ENCODE results near the gene THSD7B.

The THSD7B gene

DNA sequence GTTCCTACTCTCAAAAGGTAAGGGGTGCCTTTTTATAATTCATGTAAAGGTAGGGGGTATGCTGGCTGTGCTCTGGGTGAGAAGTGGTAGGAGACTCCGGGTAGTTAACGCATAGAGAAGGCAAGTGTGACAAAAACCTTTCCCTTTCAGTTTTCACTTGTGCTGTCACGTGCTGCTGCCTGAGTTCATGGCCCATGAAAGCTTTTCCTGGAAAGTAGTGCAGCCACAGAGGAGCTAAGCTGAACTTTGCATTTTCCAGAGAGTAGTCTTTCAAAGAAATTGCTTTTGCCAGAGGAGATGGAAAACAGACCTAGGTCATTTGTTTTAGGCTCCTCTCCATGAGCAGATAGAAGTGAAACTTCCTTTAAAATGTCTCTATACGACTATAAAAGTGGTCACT lies 44.7 kb downstream of the THSD7B start:
- no peaks in the 10 kb centered on the region for H3K36me3 ChIP-seq (ENCODE audit: control insufficient read depth in 2 of 2, insufficient read depth in 2 of 2, low read length in 2 of 2)
- no peak overlapping the region for H3K9ac ChIP-seq (ENCODE audit: low read depth in 1 of 2, low read length in 2 of 2)
- H3K4me3 ChIP-seq (ENCODE audit: low read length in 2 of 2): no peak overlapping the region
- H3K4me1 ChIP-seq (ENCODE audit: control insufficient read depth in 2 of 2, insufficient read depth in 2 of 2, low read length in 2 of 2): no peaks in the 10 kb centered on the region
- no peak overlapping the region for H3K27ac ChIP-seq (ENCODE audit: low read depth in 2 of 2, low read length in 2 of 2)
- no peaks in the 10 kb centered on the region for H3K9me3 ChIP-seq (ENCODE audit: control insufficient read depth in 2 of 2, low read length in 2 of 2)
- H3K27me3 ChIP-seq (ENCODE audit: control insufficient read depth in 2 of 2, insufficient read depth in 2 of 2, low read length in 2 of 2): no peaks in the 10 kb centered on the region

DNA sequence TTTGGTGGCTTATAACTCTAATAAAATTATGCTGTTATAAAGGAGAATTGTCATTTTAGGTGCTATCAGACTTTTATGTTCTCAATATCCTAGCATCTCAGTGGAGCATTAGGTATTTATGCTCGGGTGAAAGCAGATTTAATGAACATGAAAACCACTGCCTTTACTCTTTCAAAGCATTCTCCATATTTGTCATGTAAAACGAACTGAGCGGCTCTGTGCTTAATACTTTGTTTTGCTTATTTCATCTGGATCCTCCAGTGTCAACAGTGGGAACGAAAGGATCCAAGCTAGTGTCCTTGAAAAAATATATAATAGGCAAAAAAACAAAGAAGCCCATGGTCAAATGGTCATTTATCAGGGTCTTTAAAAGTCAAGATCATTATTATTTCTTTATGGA lies 53.5 kb downstream of the THSD7B start:
- H3K4me1 ChIP-seq (ENCODE audit: control insufficient read depth in 2 of 2, insufficient read depth in 2 of 2, low read length in 2 of 2): no peaks in the 10 kb centered on the region
- no peak overlapping the region for H3K4me3 ChIP-seq (ENCODE audit: low read length in 2 of 2)
- no peak overlapping the region for H3K9ac ChIP-seq (ENCODE audit: low read depth in 1 of 2, low read length in 2 of 2)
- H3K9me3 ChIP-seq (ENCODE audit: control insufficient read depth in 2 of 2, low read length in 2 of 2): no peaks in the 10 kb centered on the region
- no peaks in the 10 kb centered on the region for H3K36me3 ChIP-seq (ENCODE audit: control insufficient read depth in 2 of 2, insufficient read depth in 2 of 2, low read length in 2 of 2)
- no peak overlapping the region for H3K27ac ChIP-seq (ENCODE audit: low read depth in 2 of 2, low read length in 2 of 2)
- no peaks in the 10 kb centered on the region for H3K27me3 ChIP-seq (ENCODE audit: control insufficient read depth in 2 of 2, insufficient read depth in 2 of 2, low read length in 2 of 2)

DNA sequence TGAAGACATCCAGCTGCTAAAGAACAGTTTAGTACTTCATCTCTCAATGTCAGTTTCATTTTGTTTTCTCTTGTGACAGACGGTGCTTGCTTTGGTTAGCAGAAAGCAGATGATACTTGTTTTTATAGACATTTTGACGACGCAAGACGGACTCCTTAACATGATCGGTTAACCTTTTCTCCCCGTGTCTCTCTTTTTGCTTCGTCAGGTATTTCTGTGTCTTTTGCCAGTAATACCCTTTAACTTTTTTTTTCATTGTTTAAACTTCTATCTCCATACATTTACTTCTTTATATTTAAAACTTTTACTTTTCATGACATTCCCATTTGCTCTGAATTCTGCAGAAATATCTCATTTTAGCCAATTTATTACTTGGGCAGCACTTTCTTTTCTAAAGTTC lies 57.9 kb downstream of the THSD7B start:
- H3K9me3 ChIP-seq (ENCODE audit: control insufficient read depth in 2 of 2, low read length in 2 of 2): no peaks in the 10 kb centered on the region
- H3K36me3 ChIP-seq (ENCODE audit: control insufficient read depth in 2 of 2, insufficient read depth in 2 of 2, low read length in 2 of 2): no peaks in the 10 kb centered on the region
- no peak overlapping the region for H3K9ac ChIP-seq (ENCODE audit: low read depth in 1 of 2, low read length in 2 of 2)
- no peaks in the 10 kb centered on the region for H3K4me1 ChIP-seq (ENCODE audit: control insufficient read depth in 2 of 2, insufficient read depth in 2 of 2, low read length in 2 of 2)
- H3K27ac ChIP-seq (ENCODE audit: low read depth in 2 of 2, low read length in 2 of 2): no peak overlapping the region
- no peak overlapping the region for H3K4me3 ChIP-seq (ENCODE audit: low read length in 2 of 2)
- no peaks in the 10 kb centered on the region for H3K27me3 ChIP-seq (ENCODE audit: control insufficient read depth in 2 of 2, insufficient read depth in 2 of 2, low read length in 2 of 2)

DNA sequence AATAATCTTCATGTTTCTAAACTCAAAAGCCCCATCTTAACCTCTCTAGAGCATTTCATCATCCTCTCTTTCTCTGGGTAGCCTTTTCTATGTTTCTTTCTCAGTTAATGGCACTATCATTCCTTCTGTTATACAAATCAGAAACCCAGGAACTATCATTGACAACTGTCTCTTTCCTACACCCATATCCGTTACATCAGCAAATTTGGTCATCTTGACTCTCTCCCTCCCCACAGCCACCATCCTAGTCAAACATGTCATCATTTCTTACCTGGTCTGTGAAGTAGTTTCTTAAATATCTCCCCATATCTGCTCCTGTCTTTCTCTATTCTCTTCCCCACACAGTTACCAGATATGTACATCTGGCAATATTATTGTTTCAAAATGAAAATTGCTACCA lies 62.8 kb downstream of the THSD7B start:
- no peaks in the 10 kb centered on the region for H3K27me3 ChIP-seq (ENCODE audit: control insufficient read depth in 2 of 2, insufficient read depth in 2 of 2, low read length in 2 of 2)
- no peaks in the 10 kb centered on the region for H3K36me3 ChIP-seq (ENCODE audit: control insufficient read depth in 2 of 2, insufficient read depth in 2 of 2, low read length in 2 of 2)
- H3K27ac ChIP-seq (ENCODE audit: low read depth in 2 of 2, low read length in 2 of 2): no peak overlapping the region
- H3K4me3 ChIP-seq (ENCODE audit: low read length in 2 of 2): no peak overlapping the region
- no peaks in the 10 kb centered on the region for H3K9me3 ChIP-seq (ENCODE audit: control insufficient read depth in 2 of 2, low read length in 2 of 2)
- no peak overlapping the region for H3K9ac ChIP-seq (ENCODE audit: low read depth in 1 of 2, low read length in 2 of 2)
- no peaks in the 10 kb centered on the region for H3K4me1 ChIP-seq (ENCODE audit: control insufficient read depth in 2 of 2, insufficient read depth in 2 of 2, low read length in 2 of 2)

DNA sequence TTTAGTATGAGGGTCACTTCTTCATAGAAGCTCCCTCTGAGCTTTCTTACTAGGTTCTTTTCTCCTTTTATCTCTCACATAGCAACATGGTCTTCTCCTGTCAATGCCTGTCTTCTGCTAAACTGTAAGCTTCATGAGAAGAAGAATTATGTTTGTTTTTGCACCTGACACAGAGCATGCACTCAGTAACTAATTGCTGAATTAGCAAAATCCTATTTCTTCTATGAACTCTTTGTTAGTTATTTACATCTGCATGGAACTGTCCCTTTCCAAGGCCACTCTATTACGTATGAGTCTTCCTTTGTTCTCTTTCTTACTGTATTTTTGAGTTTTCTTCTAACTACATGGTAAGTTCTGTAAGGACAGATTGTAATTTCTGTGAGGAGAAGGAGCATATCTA lies 63.4 kb downstream of the THSD7B start:
- no peaks in the 10 kb centered on the region for H3K4me1 ChIP-seq (ENCODE audit: control insufficient read depth in 2 of 2, insufficient read depth in 2 of 2, low read length in 2 of 2)
- no peaks in the 10 kb centered on the region for H3K36me3 ChIP-seq (ENCODE audit: control insufficient read depth in 2 of 2, insufficient read depth in 2 of 2, low read length in 2 of 2)
- no peak overlapping the region for H3K9ac ChIP-seq (ENCODE audit: low read depth in 1 of 2, low read length in 2 of 2)
- H3K27me3 ChIP-seq (ENCODE audit: control insufficient read depth in 2 of 2, insufficient read depth in 2 of 2, low read length in 2 of 2): no peaks in the 10 kb centered on the region
- no peaks in the 10 kb centered on the region for H3K9me3 ChIP-seq (ENCODE audit: control insufficient read depth in 2 of 2, low read length in 2 of 2)
- H3K4me3 ChIP-seq (ENCODE audit: low read length in 2 of 2): no peak overlapping the region
- no peak overlapping the region for H3K27ac ChIP-seq (ENCODE audit: low read depth in 2 of 2, low read length in 2 of 2)

DNA sequence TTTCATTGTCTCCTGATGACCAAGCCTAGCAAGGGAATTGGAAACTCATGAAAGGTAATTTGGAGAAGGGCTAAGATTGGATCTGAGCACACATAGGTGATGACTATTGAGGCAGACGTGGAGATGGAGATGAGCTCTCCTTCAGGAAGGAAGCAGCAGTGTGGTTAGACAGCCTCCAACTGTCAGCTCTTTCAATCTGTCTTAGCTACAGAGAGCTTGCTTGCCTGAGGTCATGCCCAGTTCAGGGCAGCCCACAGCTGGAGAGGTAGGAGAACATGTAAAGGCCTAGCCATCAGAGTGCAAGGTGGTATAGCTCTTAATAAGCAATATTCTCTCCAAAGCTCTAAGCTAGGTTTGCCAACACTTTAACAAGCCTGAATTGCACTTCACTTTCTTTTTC lies 79.2 kb downstream of the THSD7B start:
- Histone ChIP-seq H3K36me3 (ENCODE audit: control insufficient read depth in 2 of 2, insufficient read depth in 2 of 2, low read length in 2 of 2) (no peaks in the 10 kb centered on the region), H3K27me3 (ENCODE audit: control insufficient read depth in 2 of 2, insufficient read depth in 2 of 2, low read length in 2 of 2) (no peaks in the 10 kb centered on the region), H3K4me1 (ENCODE audit: control insufficient read depth in 2 of 2, insufficient read depth in 2 of 2, low read length in 2 of 2) (no peaks in the 10 kb centered on the region), H3K27ac (ENCODE audit: low read depth in 2 of 2, low read length in 2 of 2) (no peak overlapping the region), H3K9me3 (ENCODE audit: control insufficient read depth in 2 of 2, low read length in 2 of 2) (no peaks in the 10 kb centered on the region), H3K4me3 (ENCODE audit: low read length in 2 of 2) (no peak overlapping the region), H3K9ac (ENCODE audit: low read depth in 1 of 2, low read length in 2 of 2) (no peak overlapping the region)

DNA sequence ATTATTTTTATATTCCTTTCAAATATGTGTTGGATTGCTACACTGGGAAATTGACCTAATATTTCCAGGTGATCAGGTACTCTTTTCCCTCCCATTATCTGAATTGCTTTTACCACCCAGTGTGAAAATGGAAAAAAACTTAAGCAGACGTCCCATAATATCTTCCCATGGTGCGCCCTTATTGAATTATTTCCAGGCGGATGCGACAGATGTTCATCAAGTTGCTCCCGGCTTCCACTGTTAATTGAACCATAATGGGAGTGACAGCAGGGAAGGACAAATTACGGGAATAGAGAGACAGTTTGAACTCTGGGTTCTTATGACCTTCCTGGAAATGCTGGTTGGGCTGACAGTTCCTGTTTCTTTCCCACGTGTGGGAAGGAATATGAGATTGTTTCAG lies 93.3 kb downstream of the THSD7B start:
- Histone ChIP-seq H3K4me1 (ENCODE audit: control insufficient read depth in 2 of 2, insufficient read depth in 2 of 2, low read length in 2 of 2) (no peaks in the 10 kb centered on the region), H3K9ac (ENCODE audit: low read depth in 1 of 2, low read length in 2 of 2) (no peak overlapping the region), H3K27ac (ENCODE audit: low read depth in 2 of 2, low read length in 2 of 2) (no peak overlapping the region), H3K4me3 (ENCODE audit: low read length in 2 of 2) (no peak overlapping the region), H3K9me3 (ENCODE audit: control insufficient read depth in 2 of 2, low read length in 2 of 2) (no peaks in the 10 kb centered on the region), H3K27me3 (ENCODE audit: control insufficient read depth in 2 of 2, insufficient read depth in 2 of 2, low read length in 2 of 2) (no peaks in the 10 kb centered on the region), H3K36me3 (ENCODE audit: control insufficient read depth in 2 of 2, insufficient read depth in 2 of 2, low read length in 2 of 2) (no peaks in the 10 kb centered on the region)

DNA sequence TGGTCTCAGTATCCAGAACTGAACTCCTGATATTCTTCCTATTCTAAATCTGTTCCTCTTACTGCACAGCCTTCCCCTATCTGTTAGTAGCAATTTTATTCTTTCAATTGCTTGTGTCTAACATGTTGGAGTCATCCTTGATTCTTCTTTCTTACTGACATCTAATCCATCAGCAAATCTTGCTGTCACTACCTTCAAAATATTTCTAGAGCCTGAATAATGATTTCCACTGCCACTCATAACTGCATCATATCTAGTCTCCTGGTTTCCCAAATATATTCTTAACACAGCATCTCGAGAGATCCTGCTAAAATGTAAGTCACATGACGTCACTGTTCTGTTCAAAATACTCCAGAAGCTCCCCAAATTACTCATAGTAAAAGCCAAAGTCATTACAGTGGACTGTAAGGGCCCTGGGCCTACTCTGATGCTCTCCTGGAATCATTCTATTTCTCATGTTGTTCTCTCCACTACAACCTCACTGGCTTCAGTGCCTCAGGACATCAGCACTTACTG lies 95.2 kb downstream of the THSD7B start:
- Histone ChIP-seq H3K9me3 (ENCODE audit: control insufficient read depth in 2 of 2, low read length in 2 of 2) (no peaks in the 10 kb centered on the region), H3K9ac (ENCODE audit: low read depth in 1 of 2, low read length in 2 of 2) (no peak overlapping the region), H3K27me3 (ENCODE audit: control insufficient read depth in 2 of 2, insufficient read depth in 2 of 2, low read length in 2 of 2) (no peaks in the 10 kb centered on the region), H3K27ac (ENCODE audit: low read depth in 2 of 2, low read length in 2 of 2) (no peak overlapping the region), H3K4me1 (ENCODE audit: control insufficient read depth in 2 of 2, insufficient read depth in 2 of 2, low read length in 2 of 2) (no peaks in the 10 kb centered on the region), H3K4me3 (ENCODE audit: low read length in 2 of 2) (no peak overlapping the region), H3K36me3 (ENCODE audit: control insufficient read depth in 2 of 2, insufficient read depth in 2 of 2, low read length in 2 of 2) (no peaks in the 10 kb centered on the region)

DNA sequence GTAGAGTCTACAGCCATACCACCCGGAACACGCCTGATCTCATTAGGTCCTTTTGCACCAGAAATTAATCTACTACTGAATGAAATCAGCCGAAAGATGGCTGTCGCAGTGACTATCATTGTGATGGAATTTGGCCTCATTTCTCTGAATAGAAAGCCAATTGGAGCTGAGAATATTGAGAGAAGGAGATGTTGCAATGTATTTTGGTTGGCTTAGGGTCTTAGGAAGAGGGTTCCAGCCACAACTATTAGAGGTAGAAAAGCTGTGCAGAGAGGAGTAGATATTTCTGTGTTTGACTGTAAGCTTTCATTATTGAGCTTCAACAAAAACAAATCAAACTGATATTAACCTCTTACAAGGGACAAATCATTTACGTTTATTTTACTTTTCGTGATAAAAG lies 98.1 kb downstream of the THSD7B start:
- H3K36me3 ChIP-seq (ENCODE audit: control insufficient read depth in 2 of 2, insufficient read depth in 2 of 2, low read length in 2 of 2): no peaks in the 10 kb centered on the region
- H3K9me3 ChIP-seq (ENCODE audit: control insufficient read depth in 2 of 2, low read length in 2 of 2): no peaks in the 10 kb centered on the region
- no peak overlapping the region for H3K27ac ChIP-seq (ENCODE audit: low read depth in 2 of 2, low read length in 2 of 2)
- H3K4me1 ChIP-seq (ENCODE audit: control insufficient read depth in 2 of 2, insufficient read depth in 2 of 2, low read length in 2 of 2): no peaks in the 10 kb centered on the region
- H3K4me3 ChIP-seq (ENCODE audit: low read length in 2 of 2): no peak overlapping the region
- H3K9ac ChIP-seq (ENCODE audit: low read depth in 1 of 2, low read length in 2 of 2): no peak overlapping the region
- no peaks in the 10 kb centered on the region for H3K27me3 ChIP-seq (ENCODE audit: control insufficient read depth in 2 of 2, insufficient read depth in 2 of 2, low read length in 2 of 2)

DNA sequence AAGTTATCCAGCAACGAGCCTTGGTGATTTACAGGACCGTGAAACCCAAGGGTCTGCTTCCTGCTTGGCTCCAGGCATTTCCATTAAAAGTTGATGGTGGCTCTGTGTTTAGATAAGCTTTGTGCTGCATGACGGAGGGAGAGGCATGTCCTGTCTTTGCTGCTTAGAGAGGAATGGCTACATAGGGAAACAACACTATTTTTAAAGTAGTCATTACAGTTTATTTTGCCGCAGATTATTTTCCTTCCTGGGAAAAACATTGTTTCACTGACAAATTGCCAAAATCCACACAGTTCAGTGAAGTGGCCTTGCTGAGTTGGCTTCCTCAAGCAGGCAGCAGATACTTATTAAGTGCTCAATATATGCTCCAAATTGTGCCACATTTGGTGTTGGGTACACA lies 98.5 kb downstream of the THSD7B start:
- Histone ChIP-seq H3K27ac (ENCODE audit: low read depth in 2 of 2, low read length in 2 of 2) (no peak overlapping the region), H3K27me3 (ENCODE audit: control insufficient read depth in 2 of 2, insufficient read depth in 2 of 2, low read length in 2 of 2) (no peaks in the 10 kb centered on the region), H3K4me3 (ENCODE audit: low read length in 2 of 2) (no peak overlapping the region), H3K9me3 (ENCODE audit: control insufficient read depth in 2 of 2, low read length in 2 of 2) (no peaks in the 10 kb centered on the region), H3K4me1 (ENCODE audit: control insufficient read depth in 2 of 2, insufficient read depth in 2 of 2, low read length in 2 of 2) (no peaks in the 10 kb centered on the region), H3K9ac (ENCODE audit: low read depth in 1 of 2, low read length in 2 of 2) (no peak overlapping the region), H3K36me3 (ENCODE audit: control insufficient read depth in 2 of 2, insufficient read depth in 2 of 2, low read length in 2 of 2) (no peaks in the 10 kb centered on the region)

DNA sequence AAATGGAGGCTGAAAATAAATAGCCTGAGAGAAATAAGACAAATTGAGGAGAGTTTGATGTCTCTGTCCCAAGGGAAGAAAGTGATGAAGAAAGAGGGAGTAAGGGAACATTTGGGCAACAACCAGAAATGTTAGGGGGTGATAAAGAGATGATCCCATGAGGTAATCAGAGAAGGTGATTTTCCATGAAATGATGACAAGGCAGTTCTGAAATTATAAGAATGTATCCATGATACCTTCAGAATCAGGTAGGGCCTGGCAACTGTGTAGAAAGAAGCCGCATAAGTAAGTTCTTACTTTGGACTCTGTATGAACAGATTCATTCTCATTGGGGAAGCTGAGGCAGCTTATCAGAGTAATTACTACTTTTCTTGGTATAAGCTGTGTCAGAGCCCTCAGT lies 106.1 kb downstream of the THSD7B start:
- H3K9me3 ChIP-seq (ENCODE audit: control insufficient read depth in 2 of 2, low read length in 2 of 2): no peaks in the 10 kb centered on the region
- no peaks in the 10 kb centered on the region for H3K4me1 ChIP-seq (ENCODE audit: control insufficient read depth in 2 of 2, insufficient read depth in 2 of 2, low read length in 2 of 2)
- H3K27ac ChIP-seq (ENCODE audit: low read depth in 2 of 2, low read length in 2 of 2): no peak overlapping the region
- no peak overlapping the region for H3K9ac ChIP-seq (ENCODE audit: low read depth in 1 of 2, low read length in 2 of 2)
- no peaks in the 10 kb centered on the region for H3K27me3 ChIP-seq (ENCODE audit: control insufficient read depth in 2 of 2, insufficient read depth in 2 of 2, low read length in 2 of 2)
- no peak overlapping the region for H3K4me3 ChIP-seq (ENCODE audit: low read length in 2 of 2)
- H3K36me3 ChIP-seq (ENCODE audit: control insufficient read depth in 2 of 2, insufficient read depth in 2 of 2, low read length in 2 of 2): no peaks in the 10 kb centered on the region
